ENCODE results near the gene TCOF1. TPM values are rescaled to one million over a fixed set of nuclear protein-coding genes. Genes with fewer than 3 reads are reported as not detected.

Gene TCOF1
- total RNA-seq, 2 donors from 2014 or later, result 17.5 to 18.1 TPM

DNA sequence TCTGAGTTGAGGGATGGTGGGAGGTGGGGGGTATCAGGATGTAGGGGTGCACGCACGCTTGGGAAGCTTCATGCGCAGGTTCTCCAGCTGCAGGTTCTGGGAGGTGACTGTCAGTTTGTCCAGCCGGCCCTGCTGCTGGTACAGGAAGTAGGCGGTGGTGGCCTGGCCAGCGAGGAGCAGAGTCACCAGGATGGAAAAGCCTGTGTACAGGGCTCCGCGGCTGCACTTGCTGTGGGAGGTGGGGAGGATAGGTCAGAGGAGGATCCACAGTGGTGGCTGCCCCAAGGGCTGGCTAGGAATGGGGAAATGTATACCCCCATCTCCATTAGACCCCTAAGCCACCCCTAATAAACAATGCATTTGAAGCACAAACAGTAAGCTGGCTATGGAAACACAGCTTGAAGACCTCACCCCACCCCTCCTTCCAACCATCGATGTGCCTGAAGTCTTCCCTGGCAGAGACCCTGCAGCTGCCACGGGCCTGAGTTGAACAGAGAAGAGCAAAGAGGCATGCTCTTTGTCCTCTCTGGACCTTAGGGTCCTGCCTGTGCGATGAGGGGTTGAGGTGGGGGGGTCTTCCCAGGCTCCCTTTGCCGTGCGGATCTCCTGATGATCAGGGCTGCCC, 49.7 kb downstream of the TCOF1 start:
- Histone ChIP-seq H3K27me3 (no peaks in the 10 kb centered on the region), H3K27ac (no peak overlapping the region), H3K4me1 (peaks cover 0 to 26% of the 10 kb centered on the region in 2 donors), H3K36me3 (peaks cover 4% of the 10 kb centered on the region), H3K9me3 (no peaks in the 10 kb centered on the region), H3K4me3 (no peak overlapping the region)
- no peak for DNase-seq (ENCODE audit: low spot score)
- TF ChIP-seq, protein P1, sequence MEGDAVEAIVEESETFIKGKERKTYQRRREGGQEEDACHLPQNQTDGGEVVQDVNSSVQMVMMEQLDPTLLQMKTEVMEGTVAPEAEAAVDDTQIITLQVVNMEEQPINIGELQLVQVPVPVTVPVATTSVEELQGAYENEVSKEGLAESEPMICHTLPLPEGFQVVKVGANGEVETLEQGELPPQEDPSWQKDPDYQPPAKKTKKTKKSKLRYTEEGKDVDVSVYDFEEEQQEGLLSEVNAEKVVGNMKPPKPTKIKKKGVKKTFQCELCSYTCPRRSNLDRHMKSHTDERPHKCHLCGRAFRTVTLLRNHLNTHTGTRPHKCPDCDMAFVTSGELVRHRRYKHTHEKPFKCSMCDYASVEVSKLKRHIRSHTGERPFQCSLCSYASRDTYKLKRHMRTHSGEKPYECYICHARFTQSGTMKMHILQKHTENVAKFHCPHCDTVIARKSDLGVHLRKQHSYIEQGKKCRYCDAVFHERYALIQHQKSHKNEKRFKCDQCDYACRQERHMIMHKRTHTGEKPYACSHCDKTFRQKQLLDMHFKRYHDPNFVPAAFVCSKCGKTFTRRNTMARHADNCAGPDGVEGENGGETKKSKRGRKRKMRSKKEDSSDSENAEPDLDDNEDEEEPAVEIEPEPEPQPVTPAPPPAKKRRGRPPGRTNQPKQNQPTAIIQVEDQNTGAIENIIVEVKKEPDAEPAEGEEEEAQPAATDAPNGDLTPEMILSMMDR (IDR thresholded peaks at IDR 0.05), result no peak

DNA sequence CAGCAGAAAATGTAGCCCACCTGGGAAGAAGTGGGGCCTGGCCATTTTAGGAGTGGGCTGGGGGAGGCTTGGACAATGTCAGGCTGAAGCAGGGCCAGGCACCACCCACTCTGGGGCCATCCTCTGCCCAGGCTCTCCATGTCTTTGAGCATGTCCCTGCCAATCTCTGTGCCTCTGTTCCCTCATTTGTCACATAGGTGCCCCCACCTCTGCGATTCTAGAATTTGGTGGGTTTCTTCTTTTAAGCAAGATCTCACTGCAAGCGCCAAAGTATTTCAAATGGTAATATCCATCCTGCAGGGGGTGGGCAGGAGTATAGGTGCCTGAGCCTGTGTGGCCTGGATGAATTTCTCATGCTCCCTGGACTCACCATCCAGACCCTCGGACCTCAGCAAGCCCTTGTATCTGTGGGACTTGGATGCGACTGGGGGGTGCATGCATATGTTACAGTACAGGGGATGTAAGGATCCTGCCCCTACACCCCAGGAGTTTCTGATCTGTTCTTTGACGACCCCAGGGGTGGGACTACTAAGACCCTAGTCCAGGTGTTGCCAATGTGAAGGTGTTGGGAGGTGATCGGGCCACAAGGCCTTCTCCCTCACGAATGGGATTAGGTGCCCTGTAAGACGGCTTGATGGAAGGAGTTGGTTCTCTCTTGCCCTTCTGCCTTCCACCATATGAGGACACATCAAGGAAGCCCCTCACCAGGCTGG, 50.9 kb downstream of the TCOF1 start:
- Histone ChIP-seq H3K36me3 (no peaks in the 10 kb centered on the region), H3K27me3 (no peaks in the 10 kb centered on the region), H3K4me3 (no peak overlapping the region), H3K27ac (peak overlapping the region in 1 of 2 donors; percentile 84), H3K4me1 (peaks cover 0 to 37% of the 10 kb centered on the region in 2 donors), H3K9me3 (no peaks in the 10 kb centered on the region)
- no peak for DNase-seq (ENCODE audit: low spot score)
- TF ChIP-seq, protein P1 (IDR thresholded peaks at IDR 0.05), result no peak

DNA sequence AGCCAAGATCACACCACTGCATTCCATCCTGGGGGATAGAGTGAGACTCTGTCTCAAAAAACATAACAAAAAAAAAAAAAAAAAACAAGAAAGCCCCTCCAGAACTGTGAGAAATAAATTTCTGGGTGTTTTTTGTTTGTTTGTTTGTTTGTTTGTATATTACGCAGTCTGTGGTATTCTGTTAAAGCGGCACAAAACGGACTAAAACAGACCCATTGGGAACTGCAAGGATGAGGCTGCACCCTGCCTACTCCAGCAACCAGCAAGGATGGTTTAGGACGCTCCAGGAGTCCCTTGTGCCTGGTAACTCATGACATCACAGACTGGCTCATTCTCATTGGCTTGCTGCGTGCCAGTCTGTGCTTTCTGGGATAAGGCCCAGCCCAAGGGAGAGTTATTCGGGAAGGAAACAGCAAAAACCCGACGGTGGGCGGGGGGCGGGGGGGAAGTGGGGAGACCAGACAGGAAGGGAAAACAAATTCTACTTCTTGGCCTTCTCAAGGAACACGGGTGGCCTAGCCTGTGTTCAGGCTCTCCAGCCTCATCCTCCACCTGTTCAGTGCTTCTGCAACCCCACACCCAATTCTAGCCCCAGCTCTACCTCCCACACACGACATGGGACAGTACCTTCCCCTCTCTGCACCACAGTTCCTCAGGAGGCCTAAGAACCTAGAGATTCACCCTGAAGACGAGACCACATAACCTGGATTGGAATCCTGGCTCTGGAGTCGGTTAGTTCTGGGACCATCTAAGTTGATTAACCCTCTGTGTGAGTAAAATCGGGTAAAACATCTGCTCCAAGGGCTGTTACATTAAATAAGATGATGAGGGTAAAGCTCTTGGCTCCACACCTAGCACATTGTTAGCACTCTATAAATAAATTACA, 52.4 kb downstream of the TCOF1 start:
- Histone ChIP-seq H3K27me3 (no peaks in the 10 kb centered on the region), H3K4me1 (peaks cover 0 to 31% of the 10 kb centered on the region in 2 donors), H3K4me3 (peak overlapping the region; percentile 12 to 38), H3K9me3 (no peaks in the 10 kb centered on the region), H3K27ac (peak overlapping the region; percentile 80 to 84), H3K36me3 (no peaks in the 10 kb centered on the region)
- DNase-seq (ENCODE audit: low spot score), result peak; percentile 85
- TF ChIP-seq, protein P1 (IDR thresholded peaks at IDR 0.05), result no peak

DNA sequence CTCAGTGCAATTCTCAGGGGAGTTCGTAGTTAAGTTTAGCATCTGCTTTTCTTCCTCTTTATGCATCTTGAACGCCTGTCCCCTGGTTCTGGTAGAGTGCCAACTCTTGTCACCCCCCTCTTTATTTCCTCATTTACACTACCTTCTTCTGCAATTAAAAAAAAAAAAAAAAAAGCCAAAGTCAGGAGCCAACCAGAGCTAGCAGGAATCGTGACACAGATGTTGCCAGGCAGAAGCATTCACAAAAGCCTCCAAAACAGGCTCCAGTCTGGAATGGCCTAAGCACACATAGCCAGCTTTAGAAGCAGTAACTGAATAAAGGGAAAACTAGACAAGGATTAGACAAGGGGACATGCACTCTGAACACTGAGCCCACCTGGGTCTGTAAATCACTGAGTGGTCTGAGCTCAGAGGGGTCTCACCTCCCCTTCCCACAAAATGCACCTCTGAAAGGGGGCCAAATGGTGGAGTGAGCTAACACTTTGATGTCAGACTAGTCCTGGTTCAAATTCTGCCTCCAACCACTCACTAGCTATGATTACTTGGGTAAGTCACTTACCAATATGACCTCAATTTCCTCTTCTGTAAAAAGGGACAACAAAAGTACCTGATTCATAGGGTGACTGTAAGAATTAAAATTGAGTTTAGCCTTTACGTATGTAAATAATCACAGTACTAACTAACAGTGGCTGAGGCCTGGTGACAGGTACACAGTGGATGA, 53.2 kb downstream of the TCOF1 start:
- peak overlapping the region; percentile 80 to 84 for H3K27ac ChIP-seq
- peaks cover 0 to 31% of the 10 kb centered on the region in 2 donors for H3K4me1 ChIP-seq
- TF ChIP-seq, protein P1 (IDR thresholded peaks at IDR 0.05), result no peak
- no peaks in the 10 kb centered on the region for H3K36me3 ChIP-seq
- DNase-seq (ENCODE audit: low spot score), result peak; percentile 69
- no peaks in the 10 kb centered on the region for H3K9me3 ChIP-seq
- no peaks in the 10 kb centered on the region for H3K27me3 ChIP-seq
- H3K4me3 ChIP-seq, result peak overlapping the region in 1 of 2 donors; percentile 50

DNA sequence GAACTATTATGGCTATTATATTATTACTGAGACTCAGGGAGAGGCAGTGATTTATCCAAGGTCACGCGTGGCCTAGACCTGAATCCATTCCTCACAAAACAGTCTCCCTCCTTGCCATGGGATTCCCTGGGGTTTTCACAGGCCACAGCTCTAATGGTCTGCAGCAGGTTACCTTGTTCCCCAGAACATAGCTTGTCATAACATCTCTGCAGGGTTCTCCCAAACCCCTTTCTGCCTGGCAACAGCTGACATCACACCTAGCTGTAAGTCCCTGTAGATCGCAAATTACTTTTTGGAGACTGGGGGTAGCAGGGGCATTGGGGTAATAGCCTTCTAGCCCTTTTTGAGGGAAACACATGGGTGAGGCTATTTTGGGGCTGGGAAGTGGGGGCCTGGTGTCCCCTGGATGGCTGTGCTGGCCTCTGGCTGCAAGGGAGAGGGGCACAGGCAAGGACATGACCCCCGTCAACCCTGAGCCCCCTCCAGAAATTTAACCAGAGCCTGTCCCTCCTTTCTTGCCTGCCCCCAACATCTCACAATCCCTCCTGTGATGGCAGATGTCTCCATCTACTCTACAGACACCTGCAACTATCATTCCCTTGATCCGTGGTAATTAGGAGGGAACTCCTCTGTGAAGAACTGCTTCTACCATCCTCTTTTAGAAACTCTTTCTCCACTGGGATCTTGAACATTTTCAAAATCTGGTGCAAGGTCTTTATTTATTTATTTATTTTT, 53.9 kb downstream of the TCOF1 start:
- peak overlapping the region; percentile 80 to 84 for H3K27ac ChIP-seq
- H3K36me3 ChIP-seq, result no peaks in the 10 kb centered on the region
- H3K27me3 ChIP-seq, result no peaks in the 10 kb centered on the region
- H3K4me3 ChIP-seq, result peak overlapping the region; percentile 39 to 50
- no peak for DNase-seq (ENCODE audit: low spot score)
- no peaks in the 10 kb centered on the region for H3K9me3 ChIP-seq
- peaks cover 0 to 31% of the 10 kb centered on the region in 2 donors for H3K4me1 ChIP-seq
- TF ChIP-seq, protein P1 (IDR thresholded peaks at IDR 0.05), result no peak

All from right atrium auricular region (tissue), 2 donors.